SU-DHL-6 (cell line): ENCODE measurements around the gene KCNIP4.
A peak's percentile ranks its signal among the peaks of the same experiment; 100 is the strongest.

Experiments used
- H2AFZ ChIP-seq: fragments of 200-600 bp; sonication (generic); 2 replicates; pipeline ENCODE4 v1.6.1; 2014; ENCODE audit warnings: low read depth, mild to moderate bottlenecking, moderate library complexity, mixed read lengths, antibody characterized with exemption, low read length; ENCODE audit not compliant: severe bottlenecking
- H3F3A ChIP-seq: fragments of 200-600 bp; shearing (Covaris generic); 2 replicates; pipeline ENCODE4 v1.6.0; 2016; ENCODE audit warnings: antibody characterized with exemption, mild to moderate bottlenecking; ENCODE audit not compliant: insufficient read depth
- H3K27ac ChIP-seq: fragments of 200-600 bp; sonication (generic); 2 replicates; pipeline ENCODE4 v1.5.1; 2016; ENCODE audit warnings: low read depth, mild to moderate bottlenecking, low read length, moderate library complexity, mixed read lengths
- H3K27me3 ChIP-seq: fragments of 200-600 bp; sonication (generic), shearing (Covaris generic); 2 replicates; pipeline ENCODE4 v1.6.0; 2014; ENCODE audit warnings: mild to moderate bottlenecking, low read length
- H3K36me3 ChIP-seq: fragments of 200-600 bp; sonication (generic); 2 replicates; pipeline ENCODE4 v1.6.1; 2014; ENCODE audit warnings: mild to moderate bottlenecking, low read length, mixed read lengths
- H3K4me2 ChIP-seq: fragments of 300-600, 200-600 bp; shearing (Covaris generic), sonication (generic); 2 replicates; pipeline ENCODE4 v1.6.0; 2014; ENCODE audit warnings: low read length, low read depth, mild to moderate bottlenecking; ENCODE audit not compliant: poor library complexity, severe bottlenecking
- H3K4me3 ChIP-seq: fragments of 200-600 bp; sonication (generic); 2 replicates; pipeline ENCODE4 v1.5.1; 2014; ENCODE audit warnings: antibody characterized with exemption, low read length, mild to moderate bottlenecking, mixed read lengths; ENCODE audit not compliant: insufficient read depth, poor library complexity, severe bottlenecking
- H3K79me2 ChIP-seq: fragments of 200-600 bp; sonication (generic); 2 replicates; pipeline ENCODE4 v1.6.1; 2014; ENCODE audit warnings: mild to moderate bottlenecking, low read length, moderate library complexity; ENCODE audit not compliant: insufficient read depth
- H3K9ac ChIP-seq: fragments of 200-600 bp; sonication (generic); 2 replicates; pipeline ENCODE4 v1.7.0; 2014; ENCODE audit warnings: mild to moderate bottlenecking, low read length
- H3K9me2 ChIP-seq: fragments of 200-600 bp; sonication (generic); replicated peaks from 2 replicates; pipeline ENCODE4 v1.6.1; 2014; ENCODE audit warnings: low read length; ENCODE audit not compliant: insufficient read depth
- H3K9me3 ChIP-seq: fragments of 200-600 bp; sonication (generic); 2 replicates; pipeline ENCODE4 v1.6.1; 2014; ENCODE audit warnings: low read length, mixed read lengths; ENCODE audit not compliant: insufficient read depth
- H4K20me1 ChIP-seq: fragments of 200-600 bp; sonication (generic); 2 replicates; pipeline ENCODE4 v1.6.1; 2014; ENCODE audit warnings: low read depth, mild to moderate bottlenecking, antibody characterized with exemption, low read length, moderate library complexity, mixed read lengths
- EZH2phosphoT487 ChIP-seq: fragments of 200-600 bp; sonication (generic), shearing (Covaris generic); conservative IDR thresholded peaks from 2 replicates; pipeline ENCODE4 v1.6.1; 2018; ENCODE audit warnings: mild to moderate bottlenecking, antibody characterized with exemption, low read length, moderate library complexity, mixed read lengths
- TF ChIP-seq, protein P1 (sequence below): fragments of 200-600 bp; sonication (generic); IDR thresholded peaks from one replicate; pipeline ENCODE4 v1.5.1; 2017; ENCODE audit warnings: antibody characterized with exemption, mild to moderate bottlenecking, low read length, moderate library complexity; ENCODE audit not compliant: insufficient read depth, poor library complexity, severe bottlenecking

The KCNIP4 gene

GRCh38 chr4:21768349-21769310 is 179.9 kb downstream of the KCNIP4 start:
- H2AFZ ChIP-seq: no peak overlapping the region
- no peak overlapping the region for H3K4me2 ChIP-seq
- H3K4me3 ChIP-seq: no peak overlapping the region
- no peaks in the 10 kb centered on the region for H3K36me3 ChIP-seq
- no peaks in the 10 kb centered on the region for H3K27me3 ChIP-seq
- H4K20me1 ChIP-seq: no peaks in the 10 kb centered on the region
- no peak overlapping the region for H3K9ac ChIP-seq
- no peaks in the 10 kb centered on the region for H3K79me2 ChIP-seq
- H3F3A ChIP-seq: no peaks in the 10 kb centered on the region
- TF ChIP-seq EZH2phosphoT487: no peak
- TF ChIP-seq, protein P1, sequence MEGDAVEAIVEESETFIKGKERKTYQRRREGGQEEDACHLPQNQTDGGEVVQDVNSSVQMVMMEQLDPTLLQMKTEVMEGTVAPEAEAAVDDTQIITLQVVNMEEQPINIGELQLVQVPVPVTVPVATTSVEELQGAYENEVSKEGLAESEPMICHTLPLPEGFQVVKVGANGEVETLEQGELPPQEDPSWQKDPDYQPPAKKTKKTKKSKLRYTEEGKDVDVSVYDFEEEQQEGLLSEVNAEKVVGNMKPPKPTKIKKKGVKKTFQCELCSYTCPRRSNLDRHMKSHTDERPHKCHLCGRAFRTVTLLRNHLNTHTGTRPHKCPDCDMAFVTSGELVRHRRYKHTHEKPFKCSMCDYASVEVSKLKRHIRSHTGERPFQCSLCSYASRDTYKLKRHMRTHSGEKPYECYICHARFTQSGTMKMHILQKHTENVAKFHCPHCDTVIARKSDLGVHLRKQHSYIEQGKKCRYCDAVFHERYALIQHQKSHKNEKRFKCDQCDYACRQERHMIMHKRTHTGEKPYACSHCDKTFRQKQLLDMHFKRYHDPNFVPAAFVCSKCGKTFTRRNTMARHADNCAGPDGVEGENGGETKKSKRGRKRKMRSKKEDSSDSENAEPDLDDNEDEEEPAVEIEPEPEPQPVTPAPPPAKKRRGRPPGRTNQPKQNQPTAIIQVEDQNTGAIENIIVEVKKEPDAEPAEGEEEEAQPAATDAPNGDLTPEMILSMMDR: peak; percentile 46
- H3K9me2 ChIP-seq: no peaks in the 10 kb centered on the region
- no peak overlapping the region for H3K27ac ChIP-seq
- no peaks in the 10 kb centered on the region for H3K9me3 ChIP-seq

DNA sequence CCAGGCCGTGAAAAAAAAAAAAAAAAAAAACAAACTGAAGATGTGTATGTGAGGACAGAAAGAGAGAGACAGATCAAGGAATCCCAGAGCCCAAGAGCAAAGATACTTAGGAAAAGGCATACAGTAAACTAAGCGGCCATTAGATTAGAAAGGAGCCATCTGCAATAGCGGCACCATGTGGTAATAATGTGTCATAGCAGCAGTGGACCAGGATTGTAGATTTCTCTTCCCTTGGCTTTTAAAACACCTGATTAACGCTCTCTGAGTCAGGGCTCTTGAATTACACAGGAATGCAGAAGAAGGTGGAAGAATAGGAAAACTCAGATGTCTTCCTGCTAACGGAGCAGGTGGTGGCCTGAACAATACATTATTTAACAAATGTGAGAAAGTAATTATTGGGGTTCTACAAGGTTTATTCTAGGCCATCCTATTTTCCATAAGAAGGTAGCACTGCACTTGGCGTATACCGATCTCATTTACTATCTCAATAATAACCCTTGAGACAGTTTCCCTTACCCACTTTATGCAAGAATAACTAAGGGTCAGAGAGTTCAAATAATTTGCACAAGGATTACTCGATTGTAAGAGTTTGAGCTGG is 182.7 kb downstream of the KCNIP4 start:
- Histone ChIP-seq H3K4me2 (no peak overlapping the region), H4K20me1 (no peaks in the 10 kb centered on the region), H3K27ac (no peak overlapping the region), H3K9ac (no peak overlapping the region), H3K9me2 (no peaks in the 10 kb centered on the region), H2AFZ (no peak overlapping the region), H3K36me3 (no peaks in the 10 kb centered on the region), H3K27me3 (no peaks in the 10 kb centered on the region), H3K79me2 (no peaks in the 10 kb centered on the region), H3K9me3 (no peaks in the 10 kb centered on the region), H3K4me3 (no peak overlapping the region), H3F3A (no peaks in the 10 kb centered on the region)
- TF ChIP-seq, protein P1: peak; percentile 53
- TF ChIP-seq EZH2phosphoT487: no peak

GRCh38 chr4:21763855-21764254 is 184.7 kb downstream of the KCNIP4 start:
- Histone ChIP-seq H3K4me2 (no peak overlapping the region), H3K79me2 (no peaks in the 10 kb centered on the region), H4K20me1 (no peaks in the 10 kb centered on the region), H3K9ac (no peak overlapping the region), H3F3A (no peaks in the 10 kb centered on the region), H2AFZ (no peak overlapping the region), H3K4me3 (no peak overlapping the region), H3K9me3 (no peaks in the 10 kb centered on the region), H3K9me2 (no peaks in the 10 kb centered on the region), H3K36me3 (no peaks in the 10 kb centered on the region), H3K27ac (no peak overlapping the region), H3K27me3 (no peaks in the 10 kb centered on the region)
- TF ChIP-seq, protein P1: no peak
